ENCODE measurements around the gene GABRD.

The GABRD gene

DNA sequence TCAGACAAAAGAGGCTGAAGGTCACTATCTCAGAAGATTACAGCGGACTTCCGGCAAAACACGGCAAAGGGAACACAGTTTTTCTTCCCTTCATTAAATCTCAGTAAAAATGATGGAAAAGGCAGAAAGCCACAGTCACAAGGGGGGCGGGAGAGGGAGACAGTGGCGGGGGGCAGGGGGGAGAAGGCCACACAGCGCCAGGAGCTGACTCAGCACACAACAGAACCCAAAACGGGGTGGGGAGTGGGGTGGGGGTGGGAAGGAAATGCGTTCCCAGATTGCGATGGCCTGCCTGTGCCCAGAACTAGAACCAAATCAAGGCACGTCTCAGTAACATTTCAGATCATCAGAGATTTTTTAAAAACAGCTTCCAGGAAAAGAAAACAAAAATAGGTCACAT is 28.9 kb upstream of the GABRD start (continued):
- TF ChIP-seq, protein P1, sequence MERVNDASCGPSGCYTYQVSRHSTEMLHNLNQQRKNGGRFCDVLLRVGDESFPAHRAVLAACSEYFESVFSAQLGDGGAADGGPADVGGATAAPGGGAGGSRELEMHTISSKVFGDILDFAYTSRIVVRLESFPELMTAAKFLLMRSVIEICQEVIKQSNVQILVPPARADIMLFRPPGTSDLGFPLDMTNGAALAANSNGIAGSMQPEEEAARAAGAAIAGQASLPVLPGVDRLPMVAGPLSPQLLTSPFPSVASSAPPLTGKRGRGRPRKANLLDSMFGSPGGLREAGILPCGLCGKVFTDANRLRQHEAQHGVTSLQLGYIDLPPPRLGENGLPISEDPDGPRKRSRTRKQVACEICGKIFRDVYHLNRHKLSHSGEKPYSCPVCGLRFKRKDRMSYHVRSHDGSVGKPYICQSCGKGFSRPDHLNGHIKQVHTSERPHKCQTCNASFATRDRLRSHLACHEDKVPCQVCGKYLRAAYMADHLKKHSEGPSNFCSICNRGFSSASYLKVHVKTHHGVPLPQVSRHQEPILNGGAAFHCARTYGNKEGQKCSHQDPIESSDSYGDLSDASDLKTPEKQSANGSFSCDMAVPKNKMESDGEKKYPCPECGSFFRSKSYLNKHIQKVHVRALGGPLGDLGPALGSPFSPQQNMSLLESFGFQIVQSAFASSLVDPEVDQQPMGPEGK (CRISPR knock-in tag; IDR thresholded peaks at IDR 0.05; ENCODE audit: borderline replicate concordance) = no peak
- TF ChIP-seq SNAI2 (CRISPR knock-in tag; IDR thresholded peaks at IDR 0.05) (no peak), RARB (CRISPR knock-in tag; IDR thresholded peaks at IDR 0.05) (no peak)

GRCh38 chr1:1994536-1994935 is 24.6 kb upstream of the GABRD start:
- TF ChIP-seq, protein P2, sequence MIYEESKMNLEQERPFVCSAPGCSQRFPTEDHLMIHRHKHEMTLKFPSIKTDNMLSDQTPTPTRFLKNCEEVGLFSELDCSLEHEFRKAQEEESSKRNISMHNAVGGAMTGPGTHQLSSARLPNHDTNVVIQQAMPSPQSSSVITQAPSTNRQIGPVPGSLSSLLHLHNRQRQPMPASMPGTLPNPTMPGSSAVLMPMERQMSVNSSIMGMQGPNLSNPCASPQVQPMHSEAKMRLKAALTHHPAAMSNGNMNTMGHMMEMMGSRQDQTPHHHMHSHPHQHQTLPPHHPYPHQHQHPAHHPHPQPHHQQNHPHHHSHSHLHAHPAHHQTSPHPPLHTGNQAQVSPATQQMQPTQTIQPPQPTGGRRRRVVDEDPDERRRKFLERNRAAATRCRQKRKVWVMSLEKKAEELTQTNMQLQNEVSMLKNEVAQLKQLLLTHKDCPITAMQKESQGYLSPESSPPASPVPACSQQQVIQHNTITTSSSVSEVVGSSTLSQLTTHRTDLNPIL (CRISPR knock-in tag; IDR thresholded peaks at IDR 0.05; ENCODE audit: low read depth) = no peak
- TF ChIP-seq GLIS3 (CRISPR knock-in tag; IDR thresholded peaks at IDR 0.05) (no peak), ZNF8 (CRISPR knock-in tag; IDR thresholded peaks at IDR 0.05) (no peak), BACH2 (CRISPR knock-in tag; IDR thresholded peaks at IDR 0.05; ENCODE audit: borderline replicate concordance) (no peak), TOX (CRISPR knock-in tag; IDR thresholded peaks at IDR 0.05; ENCODE audit: borderline replicate concordance) (no peak), ZFP30 (CRISPR knock-in tag; IDR thresholded peaks at IDR 0.05) (no peak), OSR1 (CRISPR knock-in tag; IDR thresholded peaks at IDR 0.05) (no peak), CSDC2 (CRISPR knock-in tag; IDR thresholded peaks at IDR 0.05) (no peak), ARNTL (CRISPR knock-in tag; IDR thresholded peaks at IDR 0.05; ENCODE audit: borderline replicate concordance, low read depth) (no peak), ZNF70 (CRISPR knock-in tag; IDR thresholded peaks at IDR 0.05) (no peak), SNAI2 (CRISPR knock-in tag; IDR thresholded peaks at IDR 0.05) (no peak), TCF4 (CRISPR knock-in tag; IDR thresholded peaks at IDR 0.05; ENCODE audit: borderline replicate concordance) (no peak), PPARA (CRISPR knock-in tag; IDR thresholded peaks at IDR 0.05; ENCODE audit: borderline replicate concordance) (no peak)
- TF ChIP-seq, protein P3, sequence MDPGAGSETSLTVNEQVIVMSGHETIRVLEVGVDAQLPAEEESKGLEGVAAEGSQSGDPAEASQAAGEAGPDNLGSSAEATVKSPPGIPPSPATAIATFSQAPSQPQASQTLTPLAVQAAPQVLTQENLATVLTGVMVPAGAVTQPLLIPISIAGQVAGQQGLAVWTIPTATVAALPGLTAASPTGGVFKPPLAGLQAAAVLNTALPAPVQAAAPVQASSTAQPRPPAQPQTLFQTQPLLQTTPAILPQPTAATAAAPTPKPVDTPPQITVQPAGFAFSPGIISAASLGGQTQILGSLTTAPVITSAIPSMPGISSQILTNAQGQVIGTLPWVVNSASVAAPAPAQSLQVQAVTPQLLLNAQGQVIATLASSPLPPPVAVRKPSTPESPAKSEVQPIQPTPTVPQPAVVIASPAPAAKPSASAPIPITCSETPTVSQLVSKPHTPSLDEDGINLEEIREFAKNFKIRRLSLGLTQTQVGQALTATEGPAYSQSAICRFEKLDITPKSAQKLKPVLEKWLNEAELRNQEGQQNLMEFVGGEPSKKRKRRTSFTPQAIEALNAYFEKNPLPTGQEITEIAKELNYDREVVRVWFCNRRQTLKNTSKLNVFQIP (CRISPR knock-in tag; IDR thresholded peaks at IDR 0.05; ENCODE audit: borderline replicate concordance, low read depth) = no peak
- TF ChIP-seq, protein P4, sequence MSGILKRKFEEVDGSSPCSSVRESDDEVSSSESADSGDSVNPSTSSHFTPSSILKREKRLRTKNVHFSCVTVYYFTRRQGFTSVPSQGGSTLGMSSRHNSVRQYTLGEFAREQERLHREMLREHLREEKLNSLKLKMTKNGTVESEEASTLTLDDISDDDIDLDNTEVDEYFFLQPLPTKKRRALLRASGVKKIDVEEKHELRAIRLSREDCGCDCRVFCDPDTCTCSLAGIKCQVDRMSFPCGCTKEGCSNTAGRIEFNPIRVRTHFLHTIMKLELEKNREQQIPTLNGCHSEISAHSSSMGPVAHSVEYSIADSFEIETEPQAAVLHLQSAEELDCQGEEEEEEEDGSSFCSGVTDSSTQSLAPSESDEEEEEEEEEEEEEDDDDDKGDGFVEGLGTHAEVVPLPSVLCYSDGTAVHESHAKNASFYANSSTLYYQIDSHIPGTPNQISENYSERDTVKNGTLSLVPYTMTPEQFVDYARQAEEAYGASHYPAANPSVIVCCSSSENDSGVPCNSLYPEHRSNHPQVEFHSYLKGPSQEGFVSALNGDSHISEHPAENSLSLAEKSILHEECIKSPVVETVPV (CRISPR knock-in tag; IDR thresholded peaks at IDR 0.05) = no peak
- TF ChIP-seq, protein P1 (CRISPR knock-in tag; IDR thresholded peaks at IDR 0.05; ENCODE audit: borderline replicate concordance) = no peak
- no peak for ATAC-seq

DNA sequence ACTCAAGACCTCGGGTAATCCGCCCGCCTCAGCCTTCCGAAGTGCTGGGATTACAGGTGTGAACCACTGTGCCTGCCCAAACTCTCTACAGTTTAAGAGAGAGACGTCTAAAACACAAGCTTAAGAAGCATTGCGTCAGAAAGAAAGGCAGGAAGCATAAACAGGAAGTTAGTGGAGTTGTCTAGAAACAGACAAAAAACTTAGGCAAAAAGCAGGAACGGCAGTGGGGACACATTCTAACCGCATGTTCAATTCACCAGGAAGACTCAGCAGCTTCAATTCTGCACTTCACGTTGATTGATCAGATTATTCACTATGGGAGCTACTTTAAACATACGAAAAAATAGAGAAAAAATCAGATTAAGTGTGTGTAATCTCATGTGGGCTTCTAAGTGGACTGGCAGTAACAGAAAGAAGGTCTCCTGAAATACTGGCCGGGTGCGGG is 22.9 kb upstream of the GABRD start:
- TF ChIP-seq OSR1 (CRISPR knock-in tag; IDR thresholded peaks at IDR 0.05) (no peak), TCF4 (CRISPR knock-in tag; IDR thresholded peaks at IDR 0.05; ENCODE audit: borderline replicate concordance) (no peak), ZNF8 (CRISPR knock-in tag; IDR thresholded peaks at IDR 0.05) (no peak), ESRRG (CRISPR knock-in tag; IDR thresholded peaks at IDR 0.05) (no peak), TOX (CRISPR knock-in tag; IDR thresholded peaks at IDR 0.05; ENCODE audit: borderline replicate concordance) (no peak), CSDC2 (CRISPR knock-in tag; IDR thresholded peaks at IDR 0.05) (no peak), ARNTL (CRISPR knock-in tag; IDR thresholded peaks at IDR 0.05; ENCODE audit: borderline replicate concordance, low read depth) (no peak), ZNF565 (CRISPR knock-in tag; conservative IDR thresholded peaks at IDR 0.05; ENCODE audit: low read depth) (no peak), ZFP30 (CRISPR knock-in tag; IDR thresholded peaks at IDR 0.05) (no peak), BACH2 (CRISPR knock-in tag; IDR thresholded peaks at IDR 0.05; ENCODE audit: borderline replicate concordance) (no peak), ZNF70 (CRISPR knock-in tag; IDR thresholded peaks at IDR 0.05) (no peak), RARB (CRISPR knock-in tag; IDR thresholded peaks at IDR 0.05) (no peak), ISL1 (CRISPR knock-in tag; IDR thresholded peaks at IDR 0.05) (no peak)
- TF ChIP-seq, protein P1 (CRISPR knock-in tag; IDR thresholded peaks at IDR 0.05; ENCODE audit: borderline replicate concordance) = no peak
- TF ChIP-seq, protein P5, sequence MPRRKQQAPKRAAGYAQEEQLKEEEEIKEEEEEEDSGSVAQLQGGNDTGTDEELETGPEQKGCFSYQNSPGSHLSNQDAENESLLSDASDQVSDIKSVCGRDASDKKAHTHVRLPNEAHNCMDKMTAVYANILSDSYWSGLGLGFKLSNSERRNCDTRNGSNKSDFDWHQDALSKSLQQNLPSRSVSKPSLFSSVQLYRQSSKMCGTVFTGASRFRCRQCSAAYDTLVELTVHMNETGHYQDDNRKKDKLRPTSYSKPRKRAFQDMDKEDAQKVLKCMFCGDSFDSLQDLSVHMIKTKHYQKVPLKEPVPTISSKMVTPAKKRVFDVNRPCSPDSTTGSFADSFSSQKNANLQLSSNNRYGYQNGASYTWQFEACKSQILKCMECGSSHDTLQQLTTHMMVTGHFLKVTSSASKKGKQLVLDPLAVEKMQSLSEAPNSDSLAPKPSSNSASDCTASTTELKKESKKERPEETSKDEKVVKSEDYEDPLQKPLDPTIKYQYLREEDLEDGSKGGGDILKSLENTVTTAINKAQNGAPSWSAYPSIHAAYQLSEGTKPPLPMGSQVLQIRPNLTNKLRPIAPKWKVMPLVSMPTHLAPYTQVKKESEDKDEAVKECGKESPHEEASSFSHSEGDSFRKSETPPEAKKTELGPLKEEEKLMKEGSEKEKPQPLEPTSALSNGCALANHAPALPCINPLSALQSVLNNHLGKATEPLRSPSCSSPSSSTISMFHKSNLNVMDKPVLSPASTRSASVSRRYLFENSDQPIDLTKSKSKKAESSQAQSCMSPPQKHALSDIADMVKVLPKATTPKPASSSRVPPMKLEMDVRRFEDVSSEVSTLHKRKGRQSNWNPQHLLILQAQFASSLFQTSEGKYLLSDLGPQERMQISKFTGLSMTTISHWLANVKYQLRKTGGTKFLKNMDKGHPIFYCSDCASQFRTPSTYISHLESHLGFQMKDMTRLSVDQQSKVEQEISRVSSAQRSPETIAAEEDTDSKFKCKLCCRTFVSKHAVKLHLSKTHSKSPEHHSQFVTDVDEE (CRISPR knock-in tag; IDR thresholded peaks at IDR 0.05) = no peak
- TF ChIP-seq, protein P2 (CRISPR knock-in tag; IDR thresholded peaks at IDR 0.05; ENCODE audit: low read depth) = no peak
- no peak for ATAC-seq
